H1 (cell line): ENCODE data around the gene CCBE1. TPM values are rescaled to one million over a fixed set of nuclear protein-coding genes. Genes with fewer than 3 reads are reported as not detected.
A peak's percentile ranks its signal among the peaks of the same experiment; 100 is the strongest.

Experiments used
- CTCF ChIA-PET: fragments of 300-600 bp; sonication (Branson Sonifier 250); formaldehyde crosslinking; loops from one replicate; lab custom pipeline; 2021; ENCODE audit not compliant: partially characterized antibody; lab: Charles Lee
- POLR2A ChIA-PET: fragments of 300-600 bp; sonication (Branson Sonifier 250); formaldehyde crosslinking; loops from one replicate; lab custom pipeline; 2021; ENCODE audit warnings: inconsistent platforms; ENCODE audit not compliant: partially characterized antibody; lab: Charles Lee
- DNase-seq, 2 experiments: peaks; one replicate each; pipeline versions ENCODE4 v3.0.0 to v3.0.0-alpha.2; 2010 to 2022; ENCODE audit warnings: low spot score in 2 of 2, low read depth in 1 of 2, mixed read lengths in 1 of 2
- FAIRE-seq: peaks from 2 replicates; lab custom pipeline; 2011; peaks lifted over from hg19 to GRCh38; lab: Jason Lieb, UNC
- H2AFZ ChIP-seq: 2 replicates; pipeline ENCODE4 v1.8.1; 2012; ENCODE audit warnings: low read length, inconsistent platforms
- H2AK5ac ChIP-seq: 2 replicates; pipeline ENCODE4 v1.6.1; 2013; ENCODE audit warnings: low read depth, low read length
- H2BK120ac ChIP-seq: replicated peaks from 2 replicates; pipeline ENCODE3; 2013; ENCODE audit warnings: low read depth, low read length, inconsistent platforms
- H2BK12ac ChIP-seq: 2 replicates; pipeline ENCODE4 v1.6.1; 2013; ENCODE audit warnings: low read depth, low read length
- H2BK15ac ChIP-seq: 2 replicates; pipeline ENCODE4 v1.6.1; 2013; ENCODE audit warnings: low read length
- H2BK20ac ChIP-seq: 2 replicates; pipeline ENCODE4 v1.6.1; 2013; ENCODE audit warnings: low read length
- H2BK5ac ChIP-seq: 2 replicates; pipeline ENCODE4 v1.6.1; 2013; ENCODE audit warnings: low read depth, low read length
- H3K14ac ChIP-seq: 2 replicates; pipeline ENCODE4 v1.6.1; 2013; ENCODE audit warnings: inconsistent platforms; ENCODE audit not compliant: insufficient read length
- H3K18ac ChIP-seq: 2 replicates; pipeline ENCODE4 v1.6.1; 2013; ENCODE audit warnings: low read length; ENCODE audit errors: extremely low read depth
- H3K23ac ChIP-seq: 2 replicates; pipeline ENCODE4 v1.6.1; 2013; ENCODE audit warnings: inconsistent platforms; ENCODE audit not compliant: insufficient read length
- H3K23me2 ChIP-seq: 2 replicates; pipeline ENCODE4 v1.6.1; 2013; ENCODE audit warnings: low read depth, low read length
- H3K27ac ChIP-seq: 2 replicates; pipeline ENCODE4 v1.6.1; 2011; ENCODE audit warnings: low read depth, low read length, inconsistent platforms
- H3K27me3 ChIP-seq, 4 experiments: replicated peaks in 1 of 4; 1 replicate in 1 of 4; 2 replicates in 3 of 4; pipeline versions ENCODE4 v1.6.1 to v1.8.1; 2011 to 2013; ENCODE audit warnings: low read length in 3 of 4, mild to moderate bottlenecking in 3 of 4, inconsistent platforms in 2 of 4, mixed read lengths in 2 of 4, moderate library complexity in 1 of 4; ENCODE audit not compliant: control insufficient read depth in 3 of 4, insufficient read depth in 3 of 4; ENCODE audit errors: extremely low read depth in 1 of 4
- H3K36me3 ChIP-seq, 4 experiments: 2 replicates each; pipeline versions ENCODE4 v1.6.1 to v1.8.1; 2011 to 2013; ENCODE audit warnings: mild to moderate bottlenecking in 4 of 4, low read length in 3 of 4, moderate library complexity in 2 of 4, control low read depth in 1 of 4, inconsistent platforms in 1 of 4; ENCODE audit not compliant: insufficient read depth in 4 of 4, control insufficient read depth in 2 of 4
- H3K4ac ChIP-seq: replicated peaks from 2 replicates; pipeline ENCODE3; 2013; ENCODE audit warnings: low read length, low read depth, mixed read lengths, inconsistent platforms; ENCODE audit not compliant: insufficient read length
- H3K4me1 ChIP-seq, 4 experiments: replicated peaks in 1 of 4; 1 replicate in 1 of 4; 2 replicates in 3 of 4; pipeline versions ENCODE4 v1.6.1 to v1.8.1; 2011 to 2013; ENCODE audit warnings: low read length in 3 of 4, inconsistent platforms in 2 of 4, mixed read lengths in 1 of 4; ENCODE audit not compliant: insufficient read depth in 4 of 4, control insufficient read depth in 3 of 4
- H3K4me2 ChIP-seq, 2 experiments: 2 replicates each; pipeline versions ENCODE4 v1.6.1 to v1.8.1; 2011 to 2013; ENCODE audit warnings: low read depth in 2 of 2, low read length in 2 of 2, control low read depth in 1 of 2, inconsistent platforms in 1 of 2, mild to moderate bottlenecking in 1 of 2; ENCODE audit not compliant: insufficient read depth in 1 of 2
- H3K4me3 ChIP-seq, 4 experiments: fragments of 200-600, 300-600 bp in 1 of 4; sonication (generic), shearing (Covaris generic), sonication (Bioruptor Twin) in 1 of 4; 2 replicates each; pipeline versions ENCODE4 v1.5.1 to v1.8.1; 2011 to 2016; ENCODE audit warnings: low read length in 4 of 4, low read depth in 3 of 4, control low read depth in 2 of 4, inconsistent platforms in 2 of 4, mild to moderate bottlenecking in 2 of 4, mixed read lengths in 1 of 4, moderate library complexity in 1 of 4; ENCODE audit not compliant: insufficient read depth in 2 of 4; ENCODE audit errors: extremely low read depth in 1 of 4
- H3K56ac ChIP-seq: replicated peaks from 2 replicates; pipeline ENCODE3; 2013; ENCODE audit warnings: low read depth, mild to moderate bottlenecking, mixed read lengths, low read length, inconsistent platforms; ENCODE audit not compliant: insufficient read length
- H3K79me1 ChIP-seq: 2 replicates; pipeline ENCODE4 v1.6.1; 2013; ENCODE audit warnings: low read depth, low read length, control low read depth
- H3K79me2 ChIP-seq, 2 experiments: 2 replicates each; pipeline versions ENCODE4 v1.6.1 to v1.8.1; 2012 to 2013; ENCODE audit warnings: low read length in 2 of 2, mild to moderate bottlenecking in 2 of 2, inconsistent platforms in 1 of 2; ENCODE audit not compliant: insufficient read depth in 2 of 2, control insufficient read depth in 1 of 2
- H3K9ac ChIP-seq, 4 experiments: replicated peaks in 1 of 4; 1 replicate in 1 of 4; 2 replicates in 3 of 4; pipeline versions ENCODE4 v1.6.1 to v1.8.1; 2011 to 2013; ENCODE audit warnings: low read depth in 3 of 4, low read length in 3 of 4, control low read depth in 2 of 4, mild to moderate bottlenecking in 2 of 4, moderate library complexity in 2 of 4, inconsistent platforms in 1 of 4; ENCODE audit errors: extremely low read depth in 1 of 4
- H3K9me3 ChIP-seq, 2 experiments: 2 replicates each; pipeline versions ENCODE4 v1.6.1 to v1.8.1; 2012 to 2013; ENCODE audit warnings: mild to moderate bottlenecking in 2 of 2, moderate library complexity in 2 of 2, control low read depth in 1 of 2, inconsistent platforms in 1 of 2, low read depth in 1 of 2, low read length in 1 of 2, mixed read lengths in 1 of 2; ENCODE audit not compliant: insufficient read depth in 2 of 2
- H4K20me1 ChIP-seq, 2 experiments: replicated peaks in 1 of 2; 2 replicates each; pipeline versions ENCODE3 to v1.8.1; 2011 to 2013; ENCODE audit warnings: inconsistent platforms in 2 of 2, low read length in 2 of 2, mild to moderate bottlenecking in 1 of 2; ENCODE audit not compliant: insufficient read depth in 2 of 2, control insufficient read depth in 1 of 2
- H4K5ac ChIP-seq: 2 replicates; pipeline ENCODE4 v1.6.1; 2013; ENCODE audit warnings: low read length, low read depth, mixed read lengths, inconsistent platforms; ENCODE audit not compliant: insufficient read length
- H4K8ac ChIP-seq: 2 replicates; pipeline ENCODE4 v1.8.0; 2013; ENCODE audit warnings: mild to moderate bottlenecking, moderate library complexity, low read length, inconsistent platforms; ENCODE audit not compliant: insufficient read depth; ENCODE audit errors: extremely low read depth
- H4K91ac ChIP-seq: replicated peaks from 2 replicates; pipeline ENCODE3; 2013; ENCODE audit warnings: low read length, mixed read lengths, inconsistent platforms; ENCODE audit not compliant: insufficient read length
- BCL11A ChIP-seq, 2 experiments: IDR thresholded peaks; one replicate each; pipeline ENCODE4 v1.6.1; 2011; ENCODE audit warnings: low read depth in 2 of 2, low read length in 2 of 2, mild to moderate bottlenecking in 2 of 2
- HDAC2 ChIP-seq, 2 experiments: fragments of 300-600 bp in 1 of 2; sonication (generic) in 1 of 2; IDR thresholded peaks; 2 replicates each; pipeline ENCODE4 v1.6.1; 2011 to 2012; ENCODE audit warnings: low read depth in 2 of 2, low read length in 2 of 2, mild to moderate bottlenecking in 2 of 2, moderate library complexity in 2 of 2, borderline replicate concordance in 1 of 2, inconsistent platforms in 1 of 2
- JUND ChIP-seq: IDR thresholded peaks from 2 replicates; pipeline ENCODE4 v1.6.1; 2011; ENCODE audit warnings: mild to moderate bottlenecking, improper control_type of control experiment, low read length
- KDM4A ChIP-seq: IDR thresholded peaks from one replicate; pipeline ENCODE4 v1.7.1; 2012; ENCODE audit warnings: low read depth, mild to moderate bottlenecking, moderate library complexity, low read length, inconsistent platforms; ENCODE audit not compliant: severe bottlenecking
- POLR2AphosphoS5 ChIP-seq: IDR thresholded peaks from 2 replicates; pipeline ENCODE4 v1.6.1; 2011; ENCODE audit warnings: low read depth, low read length
- RAD21 ChIP-seq, 2 experiments: IDR thresholded peaks in 1 of 2; conservative IDR thresholded peaks in 1 of 2; 2 replicates each; pipeline ENCODE4 v1.6.1; 2011; ENCODE audit warnings: low read depth in 2 of 2, low read length in 2 of 2, improper control_type of control experiment in 1 of 2, inconsistent platforms in 1 of 2, mild to moderate bottlenecking in 1 of 2, moderate library complexity in 1 of 2
- RFX5 ChIP-seq: IDR thresholded peaks from 2 replicates; pipeline ENCODE4 v1.6.1; 2011; ENCODE audit warnings: low read depth, low read length, improper control_type of control experiment, borderline replicate concordance
- SIX5 ChIP-seq: IDR thresholded peaks from 2 replicates; pipeline ENCODE4 v1.6.1; 2011; ENCODE audit warnings: mild to moderate bottlenecking, low read depth, low read length
- SP2 ChIP-seq: IDR thresholded peaks from 2 replicates; pipeline ENCODE4 v1.6.1; 2012; ENCODE audit warnings: mild to moderate bottlenecking, low read length, inconsistent platforms
- YY1 ChIP-seq: IDR thresholded peaks from 2 replicates; pipeline ENCODE4 v1.6.1; 2011; ENCODE audit warnings: low read depth, mild to moderate bottlenecking, low read length
- WGBS, 2 experiments: shearing (Covaris generic) in 1 of 2; methylation state at CpG; one replicate each; pipeline versions ENCODE4 v1.1.6 to v1.1.7; 2013 to 2015; ENCODE audit warnings: low lambda C conversion rate in 2 of 2, mixed read lengths in 2 of 2, inconsistent platforms in 1 of 2, low coverage in 1 of 2, missing lambda C conversion rate in 1 of 2; ENCODE audit not compliant: insufficient replicate concordance in 2 of 2, insufficient coverage in 1 of 2, insufficient read length in 1 of 2; ENCODE audit errors: extremely low coverage in 1 of 2, missing lambda C conversion rate in 1 of 2; 5-methylcytosine and 5-hydroxymethylcytosine counted together
- polyA plus RNA-seq, 7 experiments: library from polyadenylated mRNA; depleted of rRNA in 3 of 7; stranded (reverse) in 5 of 7; unstranded in 2 of 7; fragments of >200 nt in 5 of 7; fragments of 200-250 nt in 2 of 7; gene quantifications; 1 replicate in 5 of 7; 2 replicates in 1 of 7; 4 replicates in 1 of 7; pipeline versions ENCODE4 v1.2.1 to v1.2.3, GENCODE V29; 2011 to 2013; ENCODE audit warnings: missing spikeins in 2 of 7, mixed read lengths in 2 of 7
- total RNA-seq: library from RNA; stranded (reverse); fragmentation: NEBNext Ultra II Directional; extraction: Animal tissue kit (Norgen Biotek cat#: 25700); gene quantifications from 2 replicates; pipeline ENCODE4 v1.2.1, GENCODE V29; 2021
- TF ChIP-seq, protein P1 (sequence below): IDR thresholded peaks from 2 replicates; pipeline ENCODE4 v1.6.1; 2012; ENCODE audit warnings: low read length, inconsistent platforms

CCBE1 gene
- total and polyA plus RNA-seq, 2 of the 8 experiments (the other 6 are each of a cell fraction or from before 2014, with no cell fraction given) = 2.1 to 2.6 TPM

DNA sequence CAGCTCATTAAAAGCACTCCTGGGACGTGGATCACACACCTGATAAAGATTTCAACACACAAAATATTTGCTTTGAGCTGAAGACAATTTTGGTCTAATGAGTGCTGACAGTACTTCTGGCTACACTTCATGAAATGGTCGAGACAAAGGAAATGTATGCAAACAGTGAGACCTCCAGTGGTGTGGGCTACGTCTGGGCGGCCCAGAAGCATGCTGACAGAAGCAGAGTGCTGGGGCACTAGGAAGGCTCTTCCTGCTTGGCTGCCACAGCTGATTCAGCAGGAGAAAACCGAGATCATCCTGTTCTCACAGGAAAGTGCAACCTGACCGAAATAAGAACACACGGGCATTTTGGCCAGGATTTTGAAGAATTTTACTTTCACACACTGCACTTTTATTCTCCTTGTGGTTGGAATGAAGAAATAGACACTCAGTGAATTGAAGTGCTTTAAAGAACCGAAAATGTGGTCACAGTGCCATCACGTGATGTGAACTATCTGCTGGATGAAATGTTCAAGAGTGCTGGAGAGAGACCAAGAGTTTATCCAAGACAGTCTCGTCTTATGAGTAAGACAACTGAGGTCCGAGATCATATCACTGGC is 149.5 kb downstream of the CCBE1 start:
- H3K27ac ChIP-seq = no peak overlapping the region
- H3K79me1 ChIP-seq = no peaks in the 10 kb centered on the region
- H4K20me1 ChIP-seq = no peaks in the 10 kb centered on the region
- no peak overlapping the region for H3K18ac ChIP-seq
- H3K4ac ChIP-seq = no peak overlapping the region
- H4K5ac ChIP-seq = no peak overlapping the region
- H3K27me3 ChIP-seq = no peaks in the 10 kb centered on the region
- H3K23me2 ChIP-seq = no peaks in the 10 kb centered on the region
- H4K8ac ChIP-seq = no peak overlapping the region
- H3K56ac ChIP-seq = no peak overlapping the region
- no peak overlapping the region for H3K9ac ChIP-seq
- 63% methylated on average over 11 of the region's 11 CpGs; no CpG with 5 or more reads in 1 of the 2 experiments for WGBS, 2 experiments
- no peaks in the 10 kb centered on the region; a peak in 1 of 4 replicates for H3K9me3 ChIP-seq
- H2AK5ac ChIP-seq = no peak overlapping the region
- ChIA-PET CTCF (interaction anchor here (0.8 kb wide), 1 partner anchor 9 kb away, joined by 3 read pairs; no protein-coding TSS in a partner anchor), POLR2A (no interaction called here)
- H2BK12ac ChIP-seq = no peak overlapping the region; the same call in 1 of the 2 replicates
- no peak overlapping the region for H4K91ac ChIP-seq
- no peak overlapping the region for H2BK120ac ChIP-seq
- DNase-seq = no peak
- no peak overlapping the region for H2BK5ac ChIP-seq
- H3K23ac ChIP-seq = no peak overlapping the region
- no peak overlapping the region for H3K4me3 ChIP-seq
- H3K4me1 ChIP-seq = peaks cover 0 to 12% (median 7%) of the 10 kb centered on the region in 4 experiments; a peak in 3 of 7 replicates
- no peak overlapping the region for H2BK15ac ChIP-seq
- H2AFZ ChIP-seq = no peak overlapping the region
- FAIRE-seq = no peak
- no peak overlapping the region for H3K14ac ChIP-seq
- H2BK20ac ChIP-seq = no peak overlapping the region
- H3K79me2 ChIP-seq = no peaks in the 10 kb centered on the region
- H3K36me3 ChIP-seq = no peaks in the 10 kb centered on the region
- peak overlapping the region; percentile 7 to 25; a peak in 1 of 4 replicates for H3K4me2 ChIP-seq
- no peak for TF ChIP-seq KDM4A
- no peak for TF ChIP-seq RFX5
- no peak for TF ChIP-seq POLR2AphosphoS5
- no peak for TF ChIP-seq RAD21 (IDR thresholded peaks at IDR 0.05 in 1 of 2, conservative IDR thresholded peaks at IDR 0.05 in 1 of 2; ENCODE audit: low read depth in 2 of 2, low read length in 2 of 2)
- no peak for TF ChIP-seq SIX5
- TF ChIP-seq BCL11A (IDR thresholded peaks at IDR 0.05; ENCODE audit: low read depth in 2 of 2, low read length in 2 of 2) = no peak
- no peak for TF ChIP-seq JUND
- TF ChIP-seq YY1 = no peak
- TF ChIP-seq, protein P1, sequence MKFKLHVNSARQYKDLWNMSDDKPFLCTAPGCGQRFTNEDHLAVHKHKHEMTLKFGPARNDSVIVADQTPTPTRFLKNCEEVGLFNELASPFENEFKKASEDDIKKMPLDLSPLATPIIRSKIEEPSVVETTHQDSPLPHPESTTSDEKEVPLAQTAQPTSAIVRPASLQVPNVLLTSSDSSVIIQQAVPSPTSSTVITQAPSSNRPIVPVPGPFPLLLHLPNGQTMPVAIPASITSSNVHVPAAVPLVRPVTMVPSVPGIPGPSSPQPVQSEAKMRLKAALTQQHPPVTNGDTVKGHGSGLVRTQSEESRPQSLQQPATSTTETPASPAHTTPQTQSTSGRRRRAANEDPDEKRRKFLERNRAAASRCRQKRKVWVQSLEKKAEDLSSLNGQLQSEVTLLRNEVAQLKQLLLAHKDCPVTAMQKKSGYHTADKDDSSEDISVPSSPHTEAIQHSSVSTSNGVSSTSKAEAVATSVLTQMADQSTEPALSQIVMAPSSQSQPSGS = no peak
- no peak for TF ChIP-seq HDAC2 (IDR thresholded peaks at IDR 0.05; ENCODE audit: borderline replicate concordance in 1 of 2, low read depth in 2 of 2, low read length in 2 of 2)
- no peak for TF ChIP-seq SP2
